Pulmonary artery endothelial cell (primary cell): ENCODE measurements around the gene SLC39A10. TPM values are rescaled to one million over a fixed set of nuclear protein-coding genes. Genes with fewer than 3 reads are reported as not detected.
"Not testable (repeated sequence)": the region's sequence is repeated elsewhere in the genome, so short reads cannot be mapped to it uniquely, and the experiment has no call there.

Source experiments
- DNase-seq: peaks from one replicate; pipeline ENCODE4 v3.0.0-alpha.2; 2011; ENCODE audit warnings: low read depth, low spot score
- total RNA-seq: library from RNA; depleted of rRNA; stranded (reverse); fragments of >200 nt; gene quantifications from 2 replicates; pipeline ENCODE4 v1.2.3, GENCODE V29; 2014

Gene SLC39A10
- total RNA-seq, 1 donor from 2014 or later: 39.3 TPM

- no peak for DNase-seq
Measured at GRCh38 chr2:195646424-195646823, 10.6 kb upstream of the SLC39A10 start.

- no peak for DNase-seq
Measured at GRCh38 chr2:195647302-195647701, 9.7 kb upstream of the SLC39A10 start.

- not testable (repeated sequence) for DNase-seq
Measured at GRCh38 chr2:195648370-195648769, 8.7 kb upstream of the SLC39A10 start.

- no peak for DNase-seq
Measured at GRCh38 chr2:195648787-195649186, 8.2 kb upstream of the SLC39A10 start.

GRCh38 chr2:195649629-195650190, 7.3 kb upstream of the SLC39A10 start:
- DNase-seq: no peak

- no peak for DNase-seq
Measured at GRCh38 chr2:195651046-195651445, 6.0 kb upstream of the SLC39A10 start.

- no peak for DNase-seq
Measured at GRCh38 chr2:195652911-195653310, 4.1 kb upstream of the SLC39A10 start.

GRCh38 chr2:195656161-195656858, 716 bp upstream of the SLC39A10 start:
- no peak for DNase-seq

- peak; percentile 33 for DNase-seq
Measured at GRCh38 chr2:195657634-195658540, 861 bp downstream of the SLC39A10 start.

GRCh38 chr2:195658541-195658890, 1.5 kb downstream of the SLC39A10 start:
- DNase-seq: peak; percentile 60

- no peak for DNase-seq
Measured at GRCh38 chr2:195659114-195659513, 2.1 kb downstream of the SLC39A10 start.

- peak; percentile 41 for DNase-seq
Measured at GRCh38 chr2:195659982-195660890, 3.2 kb downstream of the SLC39A10 start.

- DNase-seq: no peak
Measured at GRCh38 chr2:195662138-195662537, 5.1 kb downstream of the SLC39A10 start.

- DNase-seq: no peak
Measured at GRCh38 chr2:195663007-195663406, 6.0 kb downstream of the SLC39A10 start.

GRCh38 chr2:195664528-195664927, 7.5 kb downstream of the SLC39A10 start:
- DNase-seq: no peak

GRCh38 chr2:195665153-195665552, 8.1 kb downstream of the SLC39A10 start:
- DNase-seq: not testable (repeated sequence)

- DNase-seq: no peak
Measured at GRCh38 chr2:195666113-195666712, 9.2 kb downstream of the SLC39A10 start.

- DNase-seq: no peak
Measured at GRCh38 chr2:195667974-195668373, 10.9 kb downstream of the SLC39A10 start.

GRCh38 chr2:195670191-195670590, 13.2 kb downstream of the SLC39A10 start:
- no peak for DNase-seq

- no peak for DNase-seq
Measured at GRCh38 chr2:195671563-195671962, 14.5 kb downstream of the SLC39A10 start.

GRCh38 chr2:195672674-195673073, 15.6 kb downstream of the SLC39A10 start:
- no peak for DNase-seq
